ENCODE measurements around the gene IMMP2L. TPM values are rescaled to one million over a fixed set of nuclear protein-coding genes. Genes with fewer than 3 reads are reported as not detected.

Gene IMMP2L
- total and polyA plus RNA-seq, 2 of the 8 experiments (the other 6 are each of a cell fraction or from before 2014, with no cell fraction given) = 2.3 to 10.1 TPM

DNA sequence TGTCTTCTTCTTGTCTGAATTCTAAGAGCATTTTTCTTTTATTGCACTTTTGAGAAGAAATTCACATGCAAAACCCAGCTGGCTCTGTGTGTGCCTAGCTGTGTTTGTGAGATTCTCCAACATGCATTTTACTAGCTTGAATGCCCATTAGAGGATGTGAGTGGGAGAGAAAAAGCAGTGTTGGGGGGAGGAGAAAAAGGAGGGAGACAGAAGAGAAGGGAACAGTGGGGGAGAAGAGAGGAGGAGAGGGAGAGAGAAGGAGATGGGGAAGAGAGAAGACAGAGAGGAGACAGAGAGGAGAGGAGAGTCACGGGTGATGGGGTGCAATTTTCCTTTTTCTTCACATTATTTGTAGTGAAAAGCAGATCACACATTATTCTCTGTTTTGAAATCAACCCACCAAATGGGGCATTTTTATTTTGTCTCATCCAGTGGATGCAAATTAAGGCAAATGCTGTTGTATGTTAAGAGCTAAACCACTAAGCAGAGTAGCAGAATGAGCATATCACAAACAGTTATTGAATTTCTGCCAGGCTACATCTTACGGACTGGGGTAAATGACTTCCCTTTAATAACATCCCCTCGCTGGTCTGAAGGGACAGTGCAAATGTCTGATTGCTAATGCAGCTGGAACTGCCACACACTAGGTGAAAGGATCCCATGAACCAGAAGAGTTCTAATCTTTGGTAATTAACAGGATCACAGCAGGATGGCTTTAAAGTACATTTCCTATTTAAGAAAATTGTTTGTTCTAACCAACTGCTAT lies 470.5 kb downstream of the IMMP2L start (continued):
- TF ChIP-seq ASH2L (IDR thresholded peaks at IDR 0.05; ENCODE audit: low read length) (no peak), RFX5 (IDR thresholded peaks at IDR 0.05; ENCODE audit: borderline replicate concordance, low read depth, low read length) (no peak), TEAD4 (IDR thresholded peaks at IDR 0.05; ENCODE audit: low read depth, low read length) (no peak), FOSL1 (IDR thresholded peaks at IDR 0.05; ENCODE audit: insufficient read depth, low read depth, low read length) (no peak), CREB1 (IDR thresholded peaks at IDR 0.05) (no peak), SP2 (IDR thresholded peaks at IDR 0.05; ENCODE audit: low read length) (no peak)

Measured in H1 (cell line).